HPDE6-E6E7 (cell line): Measurements from ENCODE around the gene RAX.
A peak's percentile ranks its signal among the peaks of the same experiment; 100 is the strongest.
"Not testable (repeated sequence)": the region's sequence is repeated elsewhere in the genome, so short reads cannot be mapped to it uniquely, and the experiment has no call there.

Experiments used
- DNase-seq: peaks from one replicate; pipeline ENCODE4 v3.0.0; 2011; ENCODE audit warnings: missing footprints; ENCODE audit errors: extremely low spot score

The RAX gene

GRCh38 chr18:59273759-59274532, 692 bp upstream of the RAX start:
- no peak for DNase-seq

- DNase-seq = no peak
Observed at GRCh38 chr18:59272221-59272888, 899 bp downstream of the RAX start.

DNA sequence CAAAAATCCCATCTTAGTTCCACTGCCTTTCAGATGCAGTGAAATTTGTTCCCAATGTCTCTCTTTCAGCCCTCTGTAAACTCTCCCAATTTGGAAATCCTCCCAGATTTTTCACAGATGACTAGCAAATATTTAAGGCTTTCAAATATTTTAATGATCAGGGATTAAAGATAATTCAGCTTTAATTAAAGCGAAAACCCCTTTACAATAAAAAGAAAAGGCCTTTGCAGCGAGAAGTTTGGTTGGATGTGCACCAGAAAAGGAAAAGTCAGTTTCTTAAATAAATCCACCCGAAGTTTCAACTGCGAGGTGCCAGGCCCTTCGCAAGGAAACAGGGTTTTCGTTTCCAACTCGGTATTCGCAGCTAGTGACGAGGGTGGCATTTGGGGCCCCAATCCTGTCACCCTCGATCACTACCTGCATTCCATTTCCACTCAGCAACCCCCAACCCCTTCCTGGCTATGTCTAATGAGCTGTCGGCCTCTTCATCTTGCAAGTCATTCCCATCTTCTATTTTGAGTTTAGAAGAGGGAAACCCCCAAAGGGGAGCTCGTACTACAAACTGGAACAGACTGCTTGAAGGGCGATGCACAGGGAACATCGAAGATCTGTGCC, 1.5 kb downstream of the RAX start:
- DNase-seq = no peak

DNA sequence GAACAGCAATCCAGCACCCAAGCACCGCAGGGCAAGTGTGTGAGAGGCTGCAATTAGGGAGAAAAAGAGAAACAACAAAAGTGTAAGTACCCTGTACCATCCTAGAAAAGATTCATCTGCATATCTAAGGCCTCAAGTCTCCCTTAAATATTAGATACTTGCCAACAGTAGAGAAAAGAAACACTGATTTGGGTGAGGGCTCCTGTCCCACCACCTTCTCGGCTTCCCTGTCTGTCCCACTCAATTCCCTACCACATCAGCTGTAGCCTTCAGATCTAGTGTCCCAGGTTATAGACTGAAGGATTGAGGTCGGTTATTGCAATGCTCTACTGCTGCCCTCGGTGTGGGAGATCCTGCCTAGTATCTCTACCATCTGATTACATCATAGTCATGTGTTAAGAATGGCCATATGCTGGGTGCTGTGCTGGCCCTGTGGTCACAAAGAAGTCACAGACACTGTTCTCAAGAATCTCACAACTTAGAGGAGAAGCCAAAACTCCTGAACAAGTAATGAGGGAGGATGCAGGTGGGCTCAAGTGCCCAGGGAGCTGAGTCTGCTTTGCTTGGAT, 2.5 kb downstream of the RAX start:
- no peak for DNase-seq

GRCh38 chr18:59269563-59270119, 3.6 kb downstream of the RAX start:
- DNase-seq = no peak

DNA sequence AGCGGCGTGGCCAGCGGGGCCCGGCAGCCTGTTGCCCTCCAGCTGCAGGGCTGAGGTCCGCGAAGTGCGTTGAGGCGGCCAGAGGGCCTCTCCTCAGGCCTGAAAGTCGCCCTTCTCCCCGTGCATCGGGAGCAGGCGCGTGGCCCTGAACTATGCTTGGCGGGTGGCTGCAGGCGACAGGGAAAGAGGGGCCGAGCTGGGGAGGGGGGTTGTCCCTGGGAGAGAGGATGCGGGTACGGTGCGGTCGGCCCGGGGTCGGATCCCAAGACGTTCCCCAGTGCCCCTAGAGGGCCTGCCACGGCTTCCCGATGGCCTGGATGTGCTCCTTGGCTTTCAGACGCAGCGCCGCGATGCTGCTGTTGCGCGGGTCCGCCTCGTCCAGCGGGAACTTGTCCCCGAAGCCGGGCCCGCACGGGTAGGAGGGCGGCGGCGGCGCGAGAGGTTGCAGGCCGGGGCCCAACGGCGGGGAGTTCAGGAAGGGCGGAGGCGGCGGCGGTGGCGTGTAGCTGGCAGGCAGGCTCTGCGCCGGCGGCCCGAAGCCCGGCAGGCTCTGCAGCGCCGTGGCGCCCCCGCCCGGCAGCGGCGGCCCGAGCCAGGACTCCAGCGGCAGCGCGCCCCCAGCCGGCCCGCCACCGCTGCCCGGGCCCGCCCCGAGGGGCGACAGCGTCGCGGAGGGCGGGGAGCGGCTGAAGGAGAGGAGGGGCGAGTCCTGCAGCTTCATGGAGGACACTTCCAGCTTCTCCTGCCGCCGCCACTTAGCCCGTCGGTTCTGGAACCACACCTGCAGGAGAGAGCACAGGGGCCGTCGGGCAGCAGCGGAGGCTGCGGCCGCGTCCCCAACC, 4.3 kb downstream of the RAX start:
- DNase-seq = no peak

- no peak for DNase-seq
Observed at GRCh38 chr18:59268127-59268720, 5.0 kb downstream of the RAX start.

- DNase-seq = no peak
Observed at GRCh38 chr18:59267503-59268126, 5.6 kb downstream of the RAX start.

DNA sequence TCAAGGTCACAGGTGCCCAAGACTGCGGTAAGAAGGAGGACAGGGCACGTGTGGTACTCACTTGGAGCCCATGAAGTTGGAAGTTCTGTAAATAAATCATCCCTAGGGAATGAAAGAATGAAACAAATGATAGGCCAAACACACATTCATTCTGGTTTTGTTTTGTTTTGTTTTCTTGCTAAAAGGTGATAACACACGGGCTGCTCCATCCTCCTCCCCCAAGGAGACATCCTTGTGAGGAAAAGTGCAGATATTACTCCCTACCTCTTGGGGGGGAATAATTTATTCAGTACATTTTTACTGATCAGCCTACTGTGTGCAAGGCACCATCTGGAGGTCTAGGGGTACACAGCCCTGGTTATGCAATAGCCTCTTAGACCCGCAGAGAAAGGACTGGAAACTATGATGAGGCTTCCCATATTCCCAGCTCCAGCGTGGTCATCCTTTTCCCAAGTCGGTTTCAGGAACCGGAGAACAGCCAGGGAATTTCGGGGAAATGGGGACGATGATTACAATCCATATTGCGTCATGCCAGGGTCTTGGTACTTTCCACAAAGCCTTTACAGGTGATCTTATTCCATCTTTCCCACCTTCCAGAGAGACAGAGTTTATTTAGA, 6.3 kb downstream of the RAX start:
- DNase-seq = no peak

- no peak for DNase-seq
Observed at GRCh38 chr18:59266459-59266858, 6.8 kb downstream of the RAX start.

DNA sequence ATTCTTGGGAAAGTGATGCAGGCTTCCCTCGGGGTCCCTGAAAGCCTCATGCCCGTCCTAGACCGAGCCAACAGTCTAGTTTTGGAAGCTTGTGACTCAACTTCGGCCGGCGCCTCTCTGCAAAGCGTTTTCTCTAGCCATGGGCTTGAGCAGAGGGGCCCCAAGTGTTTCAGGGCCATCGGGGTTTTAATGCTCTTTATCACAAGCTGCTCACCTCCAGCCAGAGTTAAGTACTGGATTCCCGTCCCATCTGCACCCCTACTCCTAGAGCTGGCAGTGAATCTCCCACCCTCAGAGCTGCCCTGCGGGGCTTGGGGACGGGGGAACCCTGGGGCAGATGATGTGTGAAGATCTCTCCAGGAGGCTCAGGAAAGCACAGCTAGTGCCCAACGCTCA, 7.3 kb downstream of the RAX start:
- no peak for DNase-seq

DNA sequence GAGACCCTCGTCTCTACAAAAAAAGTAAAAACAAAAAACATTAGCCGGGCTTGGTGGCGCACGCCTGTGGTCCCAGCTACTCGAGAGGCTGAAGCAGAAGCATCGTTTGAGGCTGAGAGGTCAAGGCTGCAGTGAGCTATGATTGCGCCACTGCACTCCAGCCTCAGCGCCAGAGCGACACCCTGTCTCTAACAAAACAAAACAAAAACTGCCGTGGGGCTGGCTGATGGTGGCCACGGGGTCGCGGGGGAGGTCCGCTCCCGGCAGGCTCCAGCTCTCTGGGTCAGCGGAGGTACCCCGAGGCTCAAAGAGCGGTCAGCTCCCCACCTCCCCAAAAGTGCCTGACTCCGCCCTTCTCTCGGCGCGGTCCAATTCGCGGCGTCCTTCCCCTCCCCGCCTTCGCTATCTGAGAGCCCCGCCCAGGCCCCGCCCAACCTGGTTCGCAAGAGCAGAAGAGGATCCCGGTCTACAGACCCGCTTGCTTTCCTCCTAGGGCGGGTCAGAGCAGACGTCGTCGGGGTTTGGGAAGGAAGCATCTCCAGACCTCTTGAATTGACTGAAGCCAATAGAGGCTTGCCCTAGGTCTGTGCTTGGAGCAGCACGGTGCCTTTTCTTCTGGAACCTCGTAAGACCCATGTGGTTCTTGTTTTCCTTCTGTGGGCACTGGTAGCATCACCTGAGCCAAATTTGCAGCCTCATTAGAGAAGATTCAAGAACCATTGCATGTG, 7.8 kb downstream of the RAX start:
- DNase-seq = no peak

DNA sequence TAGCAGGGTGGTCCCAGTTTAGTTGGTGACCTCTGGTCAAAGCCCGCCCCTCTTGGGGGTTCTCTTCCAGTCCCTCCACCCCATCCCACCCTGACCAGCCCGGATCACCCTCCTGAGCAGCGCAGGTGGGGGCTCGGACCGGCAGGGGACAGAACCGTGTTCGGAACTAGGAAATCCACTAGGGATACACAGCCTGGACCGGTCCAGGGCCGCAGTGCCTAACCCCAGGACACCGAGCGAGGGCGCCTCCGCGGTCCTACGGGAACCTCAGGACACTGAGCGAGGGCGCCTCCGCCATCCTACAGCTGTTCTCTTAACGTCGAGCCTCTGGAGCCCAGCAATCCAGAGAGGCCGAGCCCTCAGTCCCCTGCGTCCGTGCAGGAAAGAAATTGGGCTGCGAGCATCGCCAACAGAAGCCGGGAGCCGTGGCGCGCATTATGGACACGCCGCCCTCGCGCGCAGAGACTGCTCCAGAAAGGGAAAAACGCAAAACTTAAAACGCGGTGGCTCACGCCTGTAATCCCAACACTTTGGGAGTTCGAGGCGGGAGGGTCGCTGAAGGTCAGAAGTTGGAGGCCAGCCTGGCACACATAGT, 8.5 kb downstream of the RAX start:
- no peak for DNase-seq

DNA sequence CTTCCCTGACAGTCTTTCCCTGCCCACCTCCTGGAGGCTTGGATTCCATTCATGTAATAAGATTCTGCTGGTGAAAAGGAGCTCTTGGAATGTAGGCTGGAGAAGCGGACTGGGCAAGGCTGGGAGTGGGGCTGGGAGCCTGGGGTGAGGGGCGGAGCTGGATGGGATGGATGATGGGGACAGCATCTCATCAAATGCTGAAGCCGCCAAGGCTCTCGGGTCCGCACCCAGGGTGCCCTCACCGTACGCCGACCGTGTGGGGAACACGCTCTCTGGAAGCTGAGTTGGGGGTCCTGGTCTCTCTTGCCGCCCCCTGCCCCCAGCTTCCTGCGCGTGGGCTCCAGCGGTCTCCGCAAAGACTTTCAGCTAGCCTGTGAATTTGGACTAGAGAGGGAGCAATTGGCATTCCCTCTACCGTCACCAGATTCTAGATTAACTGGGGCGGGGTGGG, 9.1 kb downstream of the RAX start:
- no peak for DNase-seq

GRCh38 chr18:59263661-59264060, 9.6 kb downstream of the RAX start:
- DNase-seq = no peak

DNA sequence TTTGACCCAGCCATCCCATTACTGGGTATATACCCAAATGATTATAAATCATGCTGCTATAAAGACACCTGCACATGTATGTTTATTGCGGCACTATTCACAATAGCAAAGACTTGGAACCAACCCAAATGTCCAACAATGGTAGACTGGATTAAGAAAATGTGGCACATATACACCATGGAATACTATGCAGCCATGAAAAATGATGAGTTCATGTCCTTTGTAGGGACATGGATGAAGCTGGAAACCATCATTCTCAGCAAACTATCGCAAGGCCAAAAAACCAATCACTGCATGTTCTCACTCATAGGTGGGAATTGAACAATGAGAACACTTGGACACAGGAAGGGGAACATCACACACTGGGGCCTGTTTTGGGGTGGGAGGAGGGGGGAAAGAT, 11.0 kb downstream of the RAX start:
- DNase-seq = not testable (repeated sequence)

- not testable (repeated sequence) for DNase-seq
Observed at GRCh38 chr18:59261842-59262241, 11.4 kb downstream of the RAX start.

DNA sequence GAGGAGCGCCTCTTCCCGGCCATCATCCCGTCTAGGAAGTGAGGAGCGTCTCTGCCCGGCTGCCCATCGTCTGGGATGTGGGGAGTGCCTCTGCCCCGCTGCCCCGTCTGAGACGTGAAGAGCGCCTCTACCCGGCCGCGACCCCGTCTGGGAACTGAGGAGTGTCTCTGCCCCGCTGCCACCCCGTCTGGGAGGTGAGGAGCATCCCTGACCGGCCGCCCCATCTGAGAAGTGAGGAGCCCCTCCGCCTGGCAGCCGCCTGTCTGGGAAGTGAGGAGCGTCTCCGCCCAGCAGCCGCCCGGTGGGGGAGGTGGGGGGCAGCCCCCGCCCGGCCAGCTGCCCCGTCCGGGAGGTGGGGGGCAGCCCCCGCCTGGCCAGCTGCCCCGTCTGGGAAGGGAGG, 17.8 kb downstream of the RAX start:
- DNase-seq = not testable (repeated sequence)

DNA sequence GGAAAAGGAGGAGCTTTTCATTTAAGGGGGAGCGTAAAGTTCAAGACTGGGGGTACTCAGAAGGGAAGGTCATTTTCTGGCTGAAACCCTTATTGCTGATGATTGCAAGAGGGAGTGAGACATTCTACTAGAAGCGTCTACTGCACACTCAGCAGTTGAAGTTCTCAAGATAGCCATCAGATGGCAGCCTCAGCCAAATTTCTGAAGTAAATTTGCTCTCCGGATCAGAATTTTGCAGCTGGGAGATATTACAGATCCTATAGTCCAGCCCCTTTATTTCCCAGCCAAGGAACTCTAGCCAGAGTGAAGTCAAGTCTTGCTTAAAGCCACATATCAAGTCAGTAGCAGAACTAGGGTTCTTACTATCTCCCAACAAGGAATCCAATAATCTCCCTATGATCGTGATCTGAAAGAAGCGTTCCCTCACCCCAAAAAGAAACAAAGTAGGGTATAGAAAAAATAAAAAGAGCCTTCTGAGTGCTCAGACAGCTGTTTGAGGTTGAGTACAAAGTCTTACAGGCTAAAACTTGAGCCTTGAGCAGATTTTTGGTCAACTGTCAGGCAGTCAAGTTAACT, 24.0 kb downstream of the RAX start:
- DNase-seq = peak; percentile 38
